ENCODE measurements around the gene ATP5MC2. TPM values are rescaled to one million over a fixed set of nuclear protein-coding genes. Genes with fewer than 3 reads are reported as not detected.
A peak's percentile ranks its signal among the peaks of the same experiment; 100 is the strongest.

The ATP5MC2 gene
- total RNA-seq, 1 experiment from 2014 or later: 173 TPM

DNA sequence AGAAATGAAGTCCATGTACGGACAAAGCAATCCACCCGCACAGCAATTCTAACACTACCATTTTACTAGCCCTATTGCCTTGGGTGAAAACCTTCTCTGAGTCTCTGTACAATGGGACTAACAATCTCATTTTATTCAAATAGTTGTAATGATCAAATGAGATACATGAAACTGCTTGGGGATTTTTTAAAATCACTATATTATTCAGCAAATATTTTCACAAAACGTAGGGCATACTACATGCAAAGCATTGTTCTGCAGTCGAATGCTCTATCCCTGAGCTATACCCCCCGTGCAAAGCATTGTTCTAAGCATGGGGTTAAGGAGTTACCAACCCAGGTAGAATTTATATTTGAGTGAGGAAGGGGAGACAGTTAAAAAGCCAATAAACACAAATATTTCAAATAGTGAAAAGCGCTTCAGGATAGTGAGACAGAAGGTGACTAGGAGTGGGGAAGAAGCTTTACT, 49.1 kb downstream of the ATP5MC2 start:
- Mint-ChIP-seq H3K27me3 (ENCODE audit: unreplicated experiment) (no peaks in the 10 kb centered on the region), H3K27ac (ENCODE audit: unreplicated experiment) (peak overlapping the region; percentile 83), H3K9me3 (ENCODE audit: low read depth, unreplicated experiment) (no peaks in the 10 kb centered on the region), H3K4me1 (ENCODE audit: low read depth, unreplicated experiment) (peaks cover 16% of the 10 kb centered on the region), H3K4me3 (ENCODE audit: low read depth, unreplicated experiment) (peak overlapping the region; percentile 84), H3K36me3 (ENCODE audit: insufficient read depth, unreplicated experiment) (peaks cover 18% of the 10 kb centered on the region)
- no TSS peak for BruUV-seq (replicated peaks)
- TF ChIP-seq CTCF (IDR thresholded peaks at IDR 0.05; ENCODE audit: unreplicated experiment): no peak
- CTCF ChIA-PET: interaction anchor here (0.9 to 1.5 kb wide), 3 partner anchors 49 to 83 kb away, joined by 3 to 6 read pairs (median 4); partner anchors contain the start of gene ATP5MC2
- intact Hi-C loops (cut with micrococcal nuclease; ENCODE audit: unreplicated experiment): loop anchor here (10.0 kb wide), 1 partner anchor 48 kb away; the partner anchor contains the start of gene ATP5MC2
- no peak for DNase-seq

DNA sequence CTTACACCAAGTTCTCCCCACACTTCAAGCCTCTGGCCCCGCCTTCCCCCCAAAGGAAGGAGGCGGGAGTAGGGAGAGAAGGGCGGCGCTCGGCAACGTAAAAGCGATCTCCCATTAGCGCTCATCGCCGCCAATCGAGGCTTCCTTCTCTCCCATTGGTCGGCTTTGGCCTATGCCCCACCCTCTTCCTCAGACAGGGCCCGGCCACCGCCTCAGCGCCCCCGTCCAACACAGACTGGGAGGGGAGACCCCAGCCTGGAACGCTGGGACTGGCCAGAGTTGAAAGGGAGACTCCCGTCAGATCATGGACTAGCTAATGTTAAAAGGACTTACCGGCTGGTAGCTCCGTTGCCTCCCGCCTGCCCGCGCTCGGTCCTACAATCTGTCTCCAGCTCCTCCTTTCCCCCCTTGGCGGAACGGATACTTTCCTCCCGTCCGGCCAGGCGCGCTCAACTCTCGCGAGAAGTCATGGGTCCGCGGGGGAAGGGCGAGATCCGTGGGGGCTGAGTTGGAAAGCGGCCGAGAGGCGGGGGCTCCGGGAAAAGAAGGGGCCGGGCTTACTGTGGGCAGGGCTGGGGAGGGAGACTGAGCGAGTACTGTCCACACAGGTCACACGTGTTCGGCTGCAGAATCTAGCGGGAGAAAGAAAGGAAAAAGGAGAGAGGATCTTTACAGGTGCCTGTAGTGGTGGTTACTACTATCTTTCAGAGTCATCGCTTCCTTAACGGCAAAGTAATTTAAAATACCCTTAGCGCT, 49.8 kb downstream of the ATP5MC2 start, which contains the start of gene ATF7:
Gene ATF7, minus strand, starts transcription at position 437 of the 756 bp plus-strand sequence. CDS start 25,382 bp downstream, outside the sequence.
- peak within 1 kb of the TSS; percentile 83 for H3K27ac Mint-ChIP-seq (ENCODE audit: unreplicated experiment)
- H3K36me3 Mint-ChIP-seq (ENCODE audit: insufficient read depth, unreplicated experiment): peaks cover 18% of the 10 kb centered on the region
- peak; percentile 96 for DNase-seq
- TF ChIP-seq CTCF (IDR thresholded peaks at IDR 0.05; ENCODE audit: unreplicated experiment): no peak
- no peaks in the 10 kb centered on the region for H3K9me3 Mint-ChIP-seq (ENCODE audit: low read depth, unreplicated experiment)
- peaks cover 16% of the 10 kb centered on the region for H3K4me1 Mint-ChIP-seq (ENCODE audit: low read depth, unreplicated experiment)
- H3K27me3 Mint-ChIP-seq (ENCODE audit: unreplicated experiment): no peaks in the 10 kb centered on the region
- CTCF ChIA-PET: interaction anchor here (0.5 to 1.5 kb wide), 6 partner anchors 12 to 131 kb away, joined by 3 to 8 read pairs (median 4); partner anchors contain the start of gene ATP5MC2
- no TSS peak for BruUV-seq (replicated peaks)
- intact Hi-C loops (cut with micrococcal nuclease; ENCODE audit: unreplicated experiment): loop anchor here (10.0 kb wide), 1 partner anchor 49 kb away; the partner anchor contains the start of gene ATP5MC2
- peak within 1 kb of the TSS; percentile 84 for H3K4me3 Mint-ChIP-seq (ENCODE audit: low read depth, unreplicated experiment)

GRCh38 chr12:53625373-53625945, 50.4 kb downstream of the ATP5MC2 start:
- Mint-ChIP-seq H3K36me3 (ENCODE audit: insufficient read depth, unreplicated experiment) (peaks cover 18% of the 10 kb centered on the region), H3K4me1 (ENCODE audit: low read depth, unreplicated experiment) (peaks cover 16% of the 10 kb centered on the region), H3K4me3 (ENCODE audit: low read depth, unreplicated experiment) (peak overlapping the region; percentile 84), H3K27ac (ENCODE audit: unreplicated experiment) (peak overlapping the region; percentile 83), H3K27me3 (ENCODE audit: unreplicated experiment) (no peaks in the 10 kb centered on the region), H3K9me3 (ENCODE audit: low read depth, unreplicated experiment) (no peaks in the 10 kb centered on the region)
- BruUV-seq (replicated peaks): no TSS peak
- TF ChIP-seq CTCF (IDR thresholded peaks at IDR 0.05; ENCODE audit: unreplicated experiment): no peak
- DNase-seq: no peak
- CTCF ChIA-PET: interaction anchor here (0.5 to 1.5 kb wide), 6 partner anchors 12 to 132 kb away, joined by 3 to 8 read pairs (median 4); partner anchors contain the start of gene ATP5MC2
- intact Hi-C loops (cut with micrococcal nuclease; ENCODE audit: unreplicated experiment): loop anchor here (10.0 kb wide), 1 partner anchor 49 kb away; the partner anchor contains the start of gene ATP5MC2

GRCh38 chr12:53624956-53625355, 50.9 kb downstream of the ATP5MC2 start:
- no peaks in the 10 kb centered on the region for H3K27me3 Mint-ChIP-seq (ENCODE audit: unreplicated experiment)
- no TSS peak for BruUV-seq (replicated peaks)
- no peak for TF ChIP-seq CTCF (IDR thresholded peaks at IDR 0.05; ENCODE audit: unreplicated experiment)
- H3K4me3 Mint-ChIP-seq (ENCODE audit: low read depth, unreplicated experiment): peak overlapping the region; percentile 84
- intact Hi-C loops (cut with micrococcal nuclease; ENCODE audit: unreplicated experiment): loop anchor here (10.0 kb wide), 1 partner anchor 50 kb away; the partner anchor contains the start of gene ATP5MC2
- H3K36me3 Mint-ChIP-seq (ENCODE audit: insufficient read depth, unreplicated experiment): peaks cover 18% of the 10 kb centered on the region
- peaks cover 16% of the 10 kb centered on the region for H3K4me1 Mint-ChIP-seq (ENCODE audit: low read depth, unreplicated experiment)
- CTCF ChIA-PET: interaction anchor here (1.5 kb wide), 1 partner anchor 51 kb away, joined by 4 read pairs; the partner anchor contains the start of gene ATP5MC2
- DNase-seq: no peak
- peak overlapping the region; percentile 83 for H3K27ac Mint-ChIP-seq (ENCODE audit: unreplicated experiment)
- no peaks in the 10 kb centered on the region for H3K9me3 Mint-ChIP-seq (ENCODE audit: low read depth, unreplicated experiment)

Data from Calu3 (cell line).